Measurements from ENCODE around the gene NF2.

Gene NF2

GRCh38 chr22:29691636-29692326, 88.3 kb downstream of the NF2 start:
- TF ChIP-seq GATA2 (IDR thresholded peaks at IDR 0.05; ENCODE audit: low read depth, low read length) (no peak), GATA3 (IDR thresholded peaks at IDR 0.05; ENCODE audit: low read depth, low read length) (no peak)

GRCh38 chr22:29692327-29692640, 88.9 kb downstream of the NF2 start:
- TF ChIP-seq GATA2 (IDR thresholded peaks at IDR 0.05; ENCODE audit: low read depth, low read length) (no peak), GATA3 (IDR thresholded peaks at IDR 0.05; ENCODE audit: low read depth, low read length) (no peak)

- TF ChIP-seq GATA2 (IDR thresholded peaks at IDR 0.05; ENCODE audit: low read depth, low read length) (no peak), GATA3 (IDR thresholded peaks at IDR 0.05; ENCODE audit: low read depth, low read length) (no peak)
Observed at GRCh38 chr22:29693161-29693560, 89.7 kb downstream of the NF2 start.

GRCh38 chr22:29693671-29694070, 90.2 kb downstream of the NF2 start:
- TF ChIP-seq GATA3 (IDR thresholded peaks at IDR 0.05; ENCODE audit: low read depth, low read length) (no peak), GATA2 (IDR thresholded peaks at IDR 0.05; ENCODE audit: low read depth, low read length) (no peak)

- TF ChIP-seq GATA3 (IDR thresholded peaks at IDR 0.05; ENCODE audit: low read depth, low read length) (no peak), GATA2 (IDR thresholded peaks at IDR 0.05; ENCODE audit: low read depth, low read length) (no peak)
Observed at GRCh38 chr22:29695129-29695926, 91.9 kb downstream of the NF2 start.

DNA sequence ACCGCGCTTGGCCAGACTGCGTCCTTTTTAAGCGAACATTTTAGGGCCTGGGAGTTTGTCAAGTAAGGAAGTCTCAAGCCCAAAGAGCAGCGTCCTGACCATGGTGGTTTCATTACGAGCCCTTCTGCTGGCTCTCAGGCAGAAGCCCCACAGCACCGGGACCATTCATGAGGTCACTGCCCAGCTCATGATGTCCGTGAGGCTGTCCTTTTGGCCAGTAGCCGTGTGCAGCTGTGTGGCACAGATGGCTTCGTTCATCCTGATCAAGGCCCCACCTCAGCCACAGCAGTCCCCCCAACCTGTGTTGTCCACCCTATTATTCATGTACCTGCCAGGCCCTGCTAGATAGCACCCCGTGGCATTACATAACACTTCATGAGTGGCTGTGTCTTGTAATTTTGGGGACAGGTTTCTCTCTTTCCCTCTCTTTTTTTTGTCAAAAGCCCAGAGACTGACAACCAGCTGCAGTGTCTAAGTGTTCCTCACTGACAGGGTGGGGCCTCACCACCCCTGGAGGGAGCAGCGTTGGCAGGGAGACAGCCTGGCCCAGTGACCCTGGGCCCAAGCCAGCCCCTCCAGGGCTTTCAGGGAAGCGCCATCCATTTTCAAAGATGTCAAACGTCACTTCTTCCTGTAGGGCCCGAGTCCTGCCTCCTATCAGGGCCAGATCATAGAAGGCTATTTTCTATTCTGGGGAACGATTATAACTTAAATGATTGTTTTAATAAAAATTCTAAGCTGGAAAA, 94.6 kb downstream of the NF2 start:
- no peak for TF ChIP-seq GATA3 (IDR thresholded peaks at IDR 0.05; ENCODE audit: low read depth, low read length)
- TF ChIP-seq GATA2 (IDR thresholded peaks at IDR 0.05; ENCODE audit: low read depth, low read length) = no peak

- no peak for TF ChIP-seq GATA3 (IDR thresholded peaks at IDR 0.05; ENCODE audit: low read depth, low read length)
- no peak for TF ChIP-seq GATA2 (IDR thresholded peaks at IDR 0.05; ENCODE audit: low read depth, low read length)
Observed at GRCh38 chr22:29700206-29700899, 96.9 kb downstream of the NF2 start.

DNA sequence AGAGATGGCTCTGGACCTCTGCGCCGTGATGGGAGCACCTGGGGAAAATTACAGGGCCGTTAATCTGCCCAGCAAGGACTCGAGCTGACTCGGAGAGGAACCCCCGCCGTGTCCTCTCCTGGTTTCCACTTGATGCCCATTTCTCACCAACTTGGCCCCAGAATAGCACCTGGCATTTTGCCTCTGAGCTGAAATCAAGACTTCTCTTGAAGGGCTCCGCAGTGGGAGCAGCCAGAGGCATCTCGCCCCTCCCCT, 97.4 kb downstream of the NF2 start:
- no peak for TF ChIP-seq GATA2 (IDR thresholded peaks at IDR 0.05; ENCODE audit: low read depth, low read length)
- TF ChIP-seq GATA3 (IDR thresholded peaks at IDR 0.05; ENCODE audit: low read depth, low read length) = no peak

DNA sequence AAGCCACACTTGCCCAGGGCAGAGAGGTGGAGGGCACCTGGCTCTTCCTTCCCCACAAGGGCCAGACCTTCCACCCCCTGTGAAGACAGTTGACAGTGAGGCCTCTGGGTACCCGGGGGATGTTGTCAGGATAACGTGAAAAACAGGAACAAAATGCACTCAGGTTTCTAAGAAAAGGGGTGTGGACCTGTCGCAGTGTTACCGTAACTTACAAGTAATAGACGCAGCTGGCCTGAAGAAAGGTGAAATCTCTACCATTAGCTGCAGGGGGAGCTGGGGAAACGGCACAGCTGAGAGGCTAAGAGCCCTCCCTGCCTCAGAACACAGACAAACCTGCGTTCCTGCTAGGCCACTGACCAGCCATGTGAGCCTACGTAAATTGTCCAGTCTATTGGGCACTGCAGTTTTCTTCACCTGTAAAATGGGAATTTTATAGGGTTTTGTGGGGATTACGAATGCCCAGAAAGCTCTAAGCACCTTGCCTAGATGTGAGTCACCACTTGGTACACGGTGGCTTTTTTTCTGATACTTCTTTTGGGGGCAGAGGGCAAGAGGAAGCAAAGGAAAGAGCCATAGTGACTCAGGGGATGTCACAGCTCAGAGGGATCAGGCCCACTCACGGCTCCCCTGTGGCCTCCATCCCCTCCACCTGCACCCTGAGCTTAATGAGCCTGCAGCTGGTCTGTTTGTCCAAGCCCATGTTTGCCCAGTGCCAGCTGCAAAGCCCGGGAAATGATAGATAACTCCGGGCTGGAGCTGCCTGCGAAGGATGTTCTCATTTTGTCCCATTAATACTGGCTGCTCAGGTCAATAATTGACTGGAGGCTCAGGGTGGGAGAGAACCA, 97.9 kb downstream of the NF2 start:
- TF ChIP-seq GATA3 (IDR thresholded peaks at IDR 0.05; ENCODE audit: low read depth, low read length) (no peak), GATA2 (IDR thresholded peaks at IDR 0.05; ENCODE audit: low read depth, low read length) (0 out of 2 replicates have a peak, but pooled peaks have one; percentile 8)

DNA sequence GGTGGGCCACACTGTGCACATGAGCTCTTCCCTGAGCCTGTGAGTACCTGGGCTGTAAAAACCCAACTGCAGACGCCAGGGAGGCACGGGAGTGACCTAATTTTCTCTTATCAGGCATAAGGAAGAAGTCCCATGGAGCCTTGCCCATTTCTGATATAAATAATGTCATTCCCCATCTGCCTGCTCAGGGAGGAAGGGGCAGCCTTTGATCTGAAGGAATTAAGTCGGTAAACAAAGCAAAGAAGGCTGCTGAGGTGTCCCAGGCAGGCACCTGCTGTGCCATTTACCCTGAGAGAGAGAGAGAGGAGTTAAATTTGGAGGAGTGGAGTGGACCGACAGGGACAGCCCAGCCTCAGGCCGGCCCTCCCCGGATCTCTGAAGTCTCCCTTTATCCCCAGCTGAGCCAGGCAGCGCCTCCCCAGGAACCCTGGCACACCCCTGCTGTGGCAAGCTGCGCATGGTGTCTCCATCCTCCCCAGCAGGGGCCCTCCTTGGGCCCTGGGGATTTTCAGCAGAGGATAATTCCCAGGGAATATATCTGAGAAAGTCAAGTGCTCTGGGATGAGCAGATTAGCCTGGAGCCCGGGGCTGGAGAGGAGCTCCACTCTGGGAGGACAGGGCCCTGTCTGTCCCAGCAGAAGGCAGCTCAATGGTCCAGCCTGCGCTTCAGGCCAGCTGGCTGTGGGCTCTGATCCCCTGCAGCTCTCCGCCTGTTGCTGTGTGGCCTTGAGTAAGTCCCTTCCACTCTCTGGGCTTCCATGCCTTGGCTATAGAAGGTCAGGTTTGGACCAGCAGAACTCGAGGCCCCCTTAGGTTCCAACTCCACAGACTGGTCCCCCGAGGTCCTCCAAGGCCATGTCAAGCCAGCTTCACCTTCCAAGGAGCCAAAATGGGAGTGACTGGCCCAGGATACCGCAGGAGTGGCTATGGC, 98.8 kb downstream of the NF2 start:
- TF ChIP-seq GATA3 (IDR thresholded peaks at IDR 0.05; ENCODE audit: low read depth, low read length) = no peak
- no peak for TF ChIP-seq GATA2 (IDR thresholded peaks at IDR 0.05; ENCODE audit: low read depth, low read length)

DNA sequence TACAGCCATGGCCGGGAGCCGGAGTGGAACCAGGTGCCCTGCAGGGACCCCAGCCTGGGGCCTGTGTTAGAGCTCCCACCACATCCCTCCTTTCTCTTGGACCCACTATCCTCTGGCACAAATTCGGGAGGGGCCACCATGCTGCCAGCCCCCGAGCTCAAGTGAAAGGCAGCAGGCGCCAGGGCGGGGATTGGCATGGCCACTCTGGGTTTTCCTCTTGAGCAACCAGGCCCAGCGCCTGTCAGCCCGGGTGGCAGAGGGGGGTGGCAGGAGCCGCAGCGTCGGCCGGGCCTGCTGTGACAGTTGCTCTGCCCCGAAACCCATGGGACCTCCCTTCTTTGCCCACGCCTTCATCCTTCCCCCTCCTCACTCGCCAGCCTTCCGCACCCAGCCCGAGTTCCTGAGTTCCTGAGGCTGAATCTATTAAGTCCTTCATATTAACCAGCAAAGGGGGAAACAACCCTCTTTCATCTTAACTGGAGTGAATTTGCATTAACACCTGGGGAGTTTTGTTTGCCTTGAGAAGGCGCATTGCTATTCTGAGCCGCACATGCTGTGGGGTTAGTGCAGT, 99.6 kb downstream of the NF2 start:
- TF ChIP-seq GATA3 (IDR thresholded peaks at IDR 0.05; ENCODE audit: low read depth, low read length) (no peak), GATA2 (IDR thresholded peaks at IDR 0.05; ENCODE audit: low read depth, low read length) (no peak)

DNA sequence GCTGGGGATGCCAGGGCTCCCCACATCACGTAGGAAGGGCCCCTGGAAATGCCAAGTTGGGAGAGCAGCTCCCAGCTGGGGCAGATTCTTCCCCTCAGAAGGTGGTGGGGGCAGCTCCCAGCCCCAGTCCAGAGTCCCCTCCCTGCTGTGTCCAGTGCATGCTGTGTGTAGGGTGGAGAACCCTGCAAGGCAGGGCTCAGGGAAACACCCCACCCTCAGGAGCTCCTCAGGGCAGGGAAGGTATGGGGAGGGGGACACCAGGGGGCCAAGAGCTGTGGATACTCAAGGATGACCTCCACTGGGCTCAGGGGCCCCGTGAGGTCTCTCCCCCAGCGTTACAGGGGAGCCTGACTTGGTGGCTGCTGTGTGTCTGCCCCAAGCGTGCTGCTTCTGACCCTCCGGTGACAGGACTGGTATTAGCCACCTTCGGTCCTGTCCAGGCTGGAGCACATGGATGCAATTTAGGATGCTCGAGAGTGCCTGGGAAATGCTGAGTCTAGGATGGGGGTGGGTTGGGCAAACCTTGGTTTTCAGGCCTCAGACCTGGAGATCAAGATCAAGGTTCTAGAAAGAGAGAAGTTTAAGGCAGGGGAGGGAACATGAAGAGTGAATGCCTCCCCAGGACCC, 100.2 kb downstream of the NF2 start:
- no peak for TF ChIP-seq GATA3 (IDR thresholded peaks at IDR 0.05; ENCODE audit: low read depth, low read length)
- TF ChIP-seq GATA2 (IDR thresholded peaks at IDR 0.05; ENCODE audit: low read depth, low read length) = no peak
